ENCODE measurements around the gene KDM4C. TPM values are rescaled to one million over a fixed set of nuclear protein-coding genes. Genes with fewer than 3 reads are reported as not detected.

The KDM4C gene
- total and polyA plus RNA-seq, 2 donors (not counting 1 experiment from before 2014, with no cell fraction given), result 13.0 to 39.0 TPM

DNA sequence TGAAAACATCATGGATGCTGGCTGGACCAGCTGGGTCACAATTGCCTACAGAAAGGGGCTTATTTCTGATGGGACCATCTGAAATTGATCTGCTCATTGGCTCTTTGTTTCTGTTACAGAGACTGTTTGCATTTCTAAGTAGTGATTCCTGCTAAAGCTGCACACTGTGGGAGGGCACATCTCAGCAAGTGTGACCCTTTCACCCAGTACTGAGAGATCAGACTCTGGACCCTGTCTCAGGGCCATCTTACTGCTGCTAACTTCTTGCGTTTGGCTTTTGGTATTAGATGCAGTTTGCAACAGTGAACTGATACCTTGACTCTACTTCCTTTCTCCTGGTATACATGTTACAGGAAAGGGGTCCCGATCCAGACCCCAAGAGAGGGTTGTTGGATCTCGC lies 24.5 kb upstream of the KDM4C start:
- H2AFZ ChIP-seq (ENCODE audit: low read length), result no peak overlapping the region
- no peak for DNase-seq (ENCODE audit: low read depth in 2 of 2)
- H3K4me1 ChIP-seq (ENCODE audit: control insufficient read depth, extremely low read depth, insufficient read depth, low read length), result no peaks in the 10 kb centered on the region
- no peaks in the 10 kb centered on the region for H3K79me2 ChIP-seq (ENCODE audit: control insufficient read depth, insufficient read depth, low read length)
- no peak overlapping the region for H3K4me2 ChIP-seq (ENCODE audit: extremely low read depth, insufficient read depth, low read length)
- TF ChIP-seq EZH2 (IDR thresholded peaks at IDR 0.05; ENCODE audit: low read length, missing control alignments), result no peak
- TF ChIP-seq, protein P1, sequence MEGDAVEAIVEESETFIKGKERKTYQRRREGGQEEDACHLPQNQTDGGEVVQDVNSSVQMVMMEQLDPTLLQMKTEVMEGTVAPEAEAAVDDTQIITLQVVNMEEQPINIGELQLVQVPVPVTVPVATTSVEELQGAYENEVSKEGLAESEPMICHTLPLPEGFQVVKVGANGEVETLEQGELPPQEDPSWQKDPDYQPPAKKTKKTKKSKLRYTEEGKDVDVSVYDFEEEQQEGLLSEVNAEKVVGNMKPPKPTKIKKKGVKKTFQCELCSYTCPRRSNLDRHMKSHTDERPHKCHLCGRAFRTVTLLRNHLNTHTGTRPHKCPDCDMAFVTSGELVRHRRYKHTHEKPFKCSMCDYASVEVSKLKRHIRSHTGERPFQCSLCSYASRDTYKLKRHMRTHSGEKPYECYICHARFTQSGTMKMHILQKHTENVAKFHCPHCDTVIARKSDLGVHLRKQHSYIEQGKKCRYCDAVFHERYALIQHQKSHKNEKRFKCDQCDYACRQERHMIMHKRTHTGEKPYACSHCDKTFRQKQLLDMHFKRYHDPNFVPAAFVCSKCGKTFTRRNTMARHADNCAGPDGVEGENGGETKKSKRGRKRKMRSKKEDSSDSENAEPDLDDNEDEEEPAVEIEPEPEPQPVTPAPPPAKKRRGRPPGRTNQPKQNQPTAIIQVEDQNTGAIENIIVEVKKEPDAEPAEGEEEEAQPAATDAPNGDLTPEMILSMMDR (conservative IDR thresholded peaks at IDR 0.05 in 1 of 2, IDR thresholded peaks at IDR 0.05 in 1 of 2; ENCODE audit: low read depth in 1 of 2, low read length in 2 of 2), result no peak
- H3K36me3 ChIP-seq (ENCODE audit: control insufficient read depth, insufficient read depth, low read length), result no peaks in the 10 kb centered on the region
- no peaks in the 10 kb centered on the region for H3K27me3 ChIP-seq (ENCODE audit: control insufficient read depth, insufficient read depth, low read length)
- H3K4me3 ChIP-seq (replicated peaks in 1 of 4; ENCODE audit: control extremely low read depth in 1 of 4, insufficient read depth in 1 of 4, low read depth in 3 of 4, low read length in 4 of 4), result no peak overlapping the region
- H3K9me3 ChIP-seq (ENCODE audit: control insufficient read depth, insufficient read depth, low read depth, low read length), result no peaks in the 10 kb centered on the region
- no peak overlapping the region for H3K27ac ChIP-seq (ENCODE audit: insufficient read depth, low read length)
- H4K20me1 ChIP-seq (ENCODE audit: control insufficient read depth, extremely low read depth, insufficient read depth, low read length), result no peaks in the 10 kb centered on the region
- H3K9ac ChIP-seq (ENCODE audit: insufficient read depth, low read length), result no peak overlapping the region

- no peak overlapping the region for H3K4me2 ChIP-seq (ENCODE audit: extremely low read depth, insufficient read depth, low read length)
These were observed 23.9 kb upstream of the KDM4C start for GRCh38 chr9:6733831-6734230.

GRCh38 chr9:6735422-6735821 lies 22.4 kb upstream of the KDM4C start:
- TF ChIP-seq, protein P1 (conservative IDR thresholded peaks at IDR 0.05 in 1 of 2, IDR thresholded peaks at IDR 0.05 in 1 of 2; ENCODE audit: low read depth in 1 of 2, low read length in 2 of 2), result no peak
- no peak for TF ChIP-seq EZH2 (IDR thresholded peaks at IDR 0.05; ENCODE audit: low read length, missing control alignments)
- no peaks in the 10 kb centered on the region for H3K27me3 ChIP-seq (ENCODE audit: control insufficient read depth, insufficient read depth, low read length)
- H3K36me3 ChIP-seq (ENCODE audit: control insufficient read depth, insufficient read depth, low read length), result no peaks in the 10 kb centered on the region
- no peak overlapping the region for H3K9ac ChIP-seq (ENCODE audit: insufficient read depth, low read length)
- H3K9me3 ChIP-seq (ENCODE audit: control insufficient read depth, insufficient read depth, low read depth, low read length), result no peaks in the 10 kb centered on the region
- H4K20me1 ChIP-seq (ENCODE audit: control insufficient read depth, extremely low read depth, insufficient read depth, low read length), result no peaks in the 10 kb centered on the region
- no peak overlapping the region for H3K4me3 ChIP-seq (replicated peaks in 1 of 4; ENCODE audit: control extremely low read depth in 1 of 4, insufficient read depth in 1 of 4, low read depth in 3 of 4, low read length in 4 of 4)
- H3K4me2 ChIP-seq (ENCODE audit: extremely low read depth, insufficient read depth, low read length), result no peak overlapping the region
- H2AFZ ChIP-seq (ENCODE audit: low read length), result no peak overlapping the region
- no peaks in the 10 kb centered on the region for H3K79me2 ChIP-seq (ENCODE audit: control insufficient read depth, insufficient read depth, low read length)
- H3K27ac ChIP-seq (ENCODE audit: insufficient read depth, low read length), result no peak overlapping the region
- H3K4me1 ChIP-seq (ENCODE audit: control insufficient read depth, extremely low read depth, insufficient read depth, low read length), result no peaks in the 10 kb centered on the region
- no peak for DNase-seq (ENCODE audit: low read depth in 2 of 2)

More at GRCh38 chr9:6733831-6734230, 23.9 kb upstream of the KDM4C start:
- TF ChIP-seq, protein P1 (conservative IDR thresholded peaks at IDR 0.05 in 1 of 2, IDR thresholded peaks at IDR 0.05 in 1 of 2; ENCODE audit: low read depth in 1 of 2, low read length in 2 of 2), result no peak
- TF ChIP-seq EZH2 (IDR thresholded peaks at IDR 0.05; ENCODE audit: low read length, missing control alignments), result no peak
- no peaks in the 10 kb centered on the region for H3K27me3 ChIP-seq (ENCODE audit: control insufficient read depth, insufficient read depth, low read length)
- H4K20me1 ChIP-seq (ENCODE audit: control insufficient read depth, extremely low read depth, insufficient read depth, low read length), result no peaks in the 10 kb centered on the region
- no peaks in the 10 kb centered on the region for H3K36me3 ChIP-seq (ENCODE audit: control insufficient read depth, insufficient read depth, low read length)
- no peaks in the 10 kb centered on the region for H3K9me3 ChIP-seq (ENCODE audit: control insufficient read depth, insufficient read depth, low read depth, low read length)
- H3K27ac ChIP-seq (ENCODE audit: insufficient read depth, low read length), result no peak overlapping the region
- no peak overlapping the region for H3K9ac ChIP-seq (ENCODE audit: insufficient read depth, low read length)
- DNase-seq (ENCODE audit: low read depth in 2 of 2), result no peak
- no peaks in the 10 kb centered on the region for H3K4me1 ChIP-seq (ENCODE audit: control insufficient read depth, extremely low read depth, insufficient read depth, low read length)
- no peak overlapping the region for H3K4me3 ChIP-seq (replicated peaks in 1 of 4; ENCODE audit: control extremely low read depth in 1 of 4, insufficient read depth in 1 of 4, low read depth in 3 of 4, low read length in 4 of 4)
- H3K79me2 ChIP-seq (ENCODE audit: control insufficient read depth, insufficient read depth, low read length), result no peaks in the 10 kb centered on the region
- H2AFZ ChIP-seq (ENCODE audit: low read length), result no peak overlapping the region
